ENCODE data around the gene SPAG16.

GRCh38 chr2:213649176-213649575, 364.9 kb downstream of the SPAG16 start:
- TF ChIP-seq PATZ1 (CRISPR knock-in tag; IDR thresholded peaks at IDR 0.05; ENCODE audit: borderline replicate concordance): no peak
- TF ChIP-seq ZNF8 (CRISPR knock-in tag; IDR thresholded peaks at IDR 0.05): no peak
- TF ChIP-seq CREB5 (CRISPR knock-in tag; IDR thresholded peaks at IDR 0.05; ENCODE audit: low read depth): no peak
- TF ChIP-seq CSDC2 (CRISPR knock-in tag; IDR thresholded peaks at IDR 0.05): no peak
- no peak for TF ChIP-seq ZC3H10 (CRISPR knock-in tag; IDR thresholded peaks at IDR 0.05)
- TF ChIP-seq ZFP3 (CRISPR knock-in tag; IDR thresholded peaks at IDR 0.05): no peak
- no peak for TF ChIP-seq POU6F1 (CRISPR knock-in tag; IDR thresholded peaks at IDR 0.05; ENCODE audit: borderline replicate concordance, low read depth)
- TF ChIP-seq ARNTL (CRISPR knock-in tag; IDR thresholded peaks at IDR 0.05; ENCODE audit: borderline replicate concordance, low read depth): no peak
- no peak for TF ChIP-seq ZNF70 (CRISPR knock-in tag; IDR thresholded peaks at IDR 0.05)
- TF ChIP-seq RARB (CRISPR knock-in tag; IDR thresholded peaks at IDR 0.05): no peak
- no peak for TF ChIP-seq BACH2 (CRISPR knock-in tag; IDR thresholded peaks at IDR 0.05; ENCODE audit: borderline replicate concordance)
